SK-N-SH (cell line): ENCODE results near the gene RNFT1. TPM values are rescaled to one million over a fixed set of nuclear protein-coding genes. Genes with fewer than 3 reads are reported as not detected.
"Not testable (repeated sequence)": the region's sequence is repeated elsewhere in the genome, so short reads cannot be mapped to it uniquely, and the experiment has no call there.

Experiments
- CTCF ChIA-PET: fragments of 300-600, 350-600 bp; formaldehyde crosslinking; extraction: SDS; loops from one replicate; lab custom pipeline; 2021; lab: Yijun Ruan, JAX
- POLR2A ChIA-PET: fragments of 350-600 bp; sonication (Branson Sonifier 250); formaldehyde crosslinking; extraction: SDS; loops from one replicate; lab custom pipeline; 2020; ENCODE audit warnings: antibody characterized with exemption, inconsistent platforms; lab: Yijun Ruan, JAX
- DNase-seq: peaks from one replicate; pipeline ENCODE4 v3.0.0; 2012
- H2AFZ ChIP-seq: fragments of 200-600 bp; sonication (generic); 2 replicates; pipeline ENCODE4 v1.8.1; 2016; ENCODE audit warnings: antibody characterized with exemption, mild to moderate bottlenecking, low read depth
- H3F3A ChIP-seq: fragments of 200-600 bp; sonication (generic); replicated peaks from 2 replicates; pipeline ENCODE3; 2016; ENCODE audit warnings: antibody characterized with exemption, mild to moderate bottlenecking; ENCODE audit not compliant: insufficient read depth
- H3K27ac ChIP-seq, 2 experiments: fragments of 200-500 bp in 1 of 2; fragments of 200-600 bp in 1 of 2; sonication (Bioruptor generic) in 1 of 2; sonication (generic), shearing (Covaris generic) in 1 of 2; 2 replicates each; pipeline versions ENCODE4 v1.5.1 to v1.6.1; 2014 to 2016; ENCODE audit warnings: low read depth in 2 of 2, inconsistent platforms in 1 of 2, low read length in 1 of 2, mild to moderate bottlenecking in 1 of 2, mixed read lengths in 1 of 2
- H3K27me3 ChIP-seq: fragments of 200-600 bp; sonication (generic), shearing (Covaris generic); 2 replicates; pipeline ENCODE4 v1.6.1; 2016; ENCODE audit warnings: mixed run types; ENCODE audit not compliant: insufficient read depth
- H3K36me3 ChIP-seq, 2 experiments: fragments of 200-500 bp in 1 of 2; fragments of 200-600 bp in 1 of 2; sonication (Bioruptor generic) in 1 of 2; sonication (generic) in 1 of 2; replicated peaks in 1 of 2; 2 replicates each; pipeline versions ENCODE3 to v1.5.1; 2014 to 2016; ENCODE audit warnings: low read length in 1 of 2, mild to moderate bottlenecking in 1 of 2; ENCODE audit not compliant: insufficient read depth in 2 of 2, control insufficient read depth in 1 of 2
- H3K4me1 ChIP-seq, 2 experiments: fragments of 200-500 bp in 1 of 2; fragments of 200-600 bp in 1 of 2; sonication (Bioruptor generic) in 1 of 2; sonication (generic), shearing (Covaris generic) in 1 of 2; 2 replicates each; pipeline versions ENCODE4 v1.5.1 to v1.6.1; 2014 to 2016; ENCODE audit warnings: low read depth in 1 of 2, low read length in 1 of 2, mixed run types in 1 of 2; ENCODE audit not compliant: insufficient read depth in 2 of 2, control insufficient read depth in 1 of 2
- H3K4me2 ChIP-seq: fragments of 200-600 bp; sonication (generic), shearing (Covaris generic); 2 replicates; pipeline ENCODE4 v1.6.1; 2017; ENCODE audit warnings: mixed run types
- H3K4me3 ChIP-seq, 2 experiments: fragments of 200-500 bp in 1 of 2; fragments of 200-600 bp in 1 of 2; sonication (Bioruptor generic) in 1 of 2; sonication (generic), shearing (Covaris generic) in 1 of 2; 2 replicates each; pipeline versions ENCODE4 v1.5.1 to v1.8.1; 2014 to 2016; ENCODE audit warnings: low read depth in 2 of 2, inconsistent platforms in 1 of 2, low read length in 1 of 2, mild to moderate bottlenecking in 1 of 2, mixed read lengths in 1 of 2, moderate library complexity in 1 of 2
- H3K79me2 ChIP-seq: fragments of 200-600 bp; sonication (generic); 2 replicates; pipeline ENCODE4 v1.8.1; 2017; ENCODE audit warnings: mild to moderate bottlenecking; ENCODE audit not compliant: insufficient read depth
- H3K9ac ChIP-seq: fragments of 200-600 bp; sonication (generic); 2 replicates; pipeline ENCODE4 v1.6.1; 2017; ENCODE audit warnings: mixed run types
- H3K9me2 ChIP-seq: fragments of 200-600 bp; sonication (generic); 2 replicates; pipeline ENCODE4 v1.6.1; 2017; ENCODE audit warnings: mixed run types
- H3K9me3 ChIP-seq: fragments of 200-600 bp; sonication (generic); 2 replicates; pipeline ENCODE4 v1.6.1; 2017; ENCODE audit warnings: mixed run types, mild to moderate bottlenecking, moderate library complexity
- H4K20me1 ChIP-seq: fragments of 200-600 bp; sonication (generic); 2 replicates; pipeline ENCODE4 v1.6.1; 2017; ENCODE audit warnings: mild to moderate bottlenecking, mixed run types; ENCODE audit not compliant: insufficient read depth
- POLR2AphosphoS5 ChIP-seq: IDR thresholded peaks from 2 replicates; pipeline ENCODE4 v1.6.1; 2012; ENCODE audit warnings: low read depth, low read length
- USF1 ChIP-seq: IDR thresholded peaks from 2 replicates; pipeline ENCODE4 v1.4.0; 2012; ENCODE audit warnings: low read depth, borderline replicate concordance
- WGBS: methylation state at CpG from one replicate; pipeline ENCODE4 v1.1.6; 2017; ENCODE audit warnings: low lambda C conversion rate; 5-methylcytosine and 5-hydroxymethylcytosine counted together
- polyA plus RNA-seq, 3 experiments: library from polyadenylated mRNA; depleted of rRNA; stranded (reverse); fragments of >200 nt; gene quantifications; 2 replicates each; pipeline ENCODE4 v1.2.3, GENCODE V29; 2012

The RNFT1 gene
- polyA plus RNA-seq, 1 of the 3 experiments (the other 2 are of a cell fraction) = 11.8 TPM

- POLR2A ChIA-PET = no interaction called here
- 92% methylated on average over 1 of the region's 1 CpG for WGBS
Measured at GRCh38 chr17:59941131-59941530, 23.4 kb downstream of the RNFT1 start.

GRCh38 chr17:59940697-59941096, 23.8 kb downstream of the RNFT1 start:
- DNase-seq, POLR2A ChIA-PET, CTCF ChIA-PET, H3K9me2 ChIP-seq, H3K4me3 ChIP-seq, H4K20me1 ChIP-seq, H3K79me2 ChIP-seq, H3K4me2 ChIP-seq, H2AFZ ChIP-seq, H3K9ac ChIP-seq, H3F3A ChIP-seq, H3K4me1 ChIP-seq, H3K27ac ChIP-seq, H3K9me3 ChIP-seq, H3K27me3 ChIP-seq: not testable (repeated sequence)
- H3K36me3 ChIP-seq = peaks cover 38 to 80% of the 10 kb centered on the region in 2 experiments
- 93% methylated on average over 3 of the region's 3 CpGs for WGBS

More at GRCh38 chr17:59941131-59941530, 23.4 kb downstream of the RNFT1 start:
- H3K9ac ChIP-seq = no peak overlapping the region
- no peaks in the 10 kb centered on the region for H3K27me3 ChIP-seq
- H3K27ac ChIP-seq = no peak overlapping the region
- CTCF ChIA-PET = interaction anchor here (1.3 kb wide), 1 partner anchor 95 kb away, joined by 4 read pairs; no protein-coding TSS in a partner anchor
- no peaks in the 10 kb centered on the region for H3K79me2 ChIP-seq
- no peak overlapping the region for H2AFZ ChIP-seq
- no peak for TF ChIP-seq USF1
- no peak for TF ChIP-seq POLR2AphosphoS5
- no peaks in the 10 kb centered on the region for H3K4me1 ChIP-seq
- no peaks in the 10 kb centered on the region for H3K9me2 ChIP-seq
- H4K20me1 ChIP-seq = no peaks in the 10 kb centered on the region
- no peak overlapping the region for H3K4me3 ChIP-seq
- H3F3A ChIP-seq = no peaks in the 10 kb centered on the region
- DNase-seq = no peak
- H3K36me3 ChIP-seq = peaks cover 38 to 79% of the 10 kb centered on the region in 2 experiments
- H3K9me3 ChIP-seq = no peaks in the 10 kb centered on the region
- H3K4me2 ChIP-seq = no peak overlapping the region

GRCh38 chr17:59933317-59933716, 31.2 kb downstream of the RNFT1 start:
- H3K4me2 ChIP-seq, POLR2A ChIA-PET, H3K4me1 ChIP-seq, H3K79me2 ChIP-seq, H3K9me2 ChIP-seq, H3K9ac ChIP-seq, DNase-seq, H2AFZ ChIP-seq, H4K20me1 ChIP-seq, H3K27ac ChIP-seq, H3K27me3 ChIP-seq, H3K9me3 ChIP-seq, H3K4me3 ChIP-seq, H3F3A ChIP-seq: not testable (repeated sequence)
- WGBS = 95% methylated on average over 1 of the region's 1 CpG
- peaks cover 66 to 97% of the 10 kb centered on the region in 2 experiments for H3K36me3 ChIP-seq
- CTCF ChIA-PET = interaction anchor here (1.5 to 5.2 kb wide), 3 partner anchors 19 to 104 kb away, joined by 5 to 28 read pairs (median 5); no protein-coding TSS in a partner anchor

- POLR2A ChIA-PET, H2AFZ ChIP-seq: not testable (repeated sequence)
- H3K36me3 ChIP-seq = peaks cover 63 to 95% of the 10 kb centered on the region in 2 experiments
Measured at GRCh38 chr17:59930768-59931167, 33.8 kb downstream of the RNFT1 start.

GRCh38 chr17:59930121-59930520, 34.4 kb downstream of the RNFT1 start:
- 94% methylated on average over 2 of the region's 2 CpGs for WGBS
- H3K27ac ChIP-seq, H3K9ac ChIP-seq, H3K27me3 ChIP-seq, H2AFZ ChIP-seq, H3K9me2 ChIP-seq, H3K4me2 ChIP-seq, POLR2A ChIA-PET, H3K79me2 ChIP-seq, H4K20me1 ChIP-seq, H3F3A ChIP-seq, H3K9me3 ChIP-seq, DNase-seq, H3K4me3 ChIP-seq, H3K4me1 ChIP-seq: not testable (repeated sequence)
- H3K36me3 ChIP-seq = peaks cover 66 to 95% of the 10 kb centered on the region in 2 experiments
- CTCF ChIA-PET = interaction anchor here (1.6 kb wide), 1 partner anchor 16 kb away, joined by 5 read pairs; no protein-coding TSS in a partner anchor

More at GRCh38 chr17:59930768-59931167, 33.8 kb downstream of the RNFT1 start:
- H3K4me3 ChIP-seq, DNase-seq, H4K20me1 ChIP-seq, H3K27me3 ChIP-seq, H3K4me1 ChIP-seq, H3K9me2 ChIP-seq, H3K27ac ChIP-seq, H3K9me3 ChIP-seq, H3K4me2 ChIP-seq, H3F3A ChIP-seq, H3K9ac ChIP-seq, H3K79me2 ChIP-seq: not testable (repeated sequence)
- CTCF ChIA-PET = interaction anchor here (1.6 kb wide), 1 partner anchor 16 kb away, joined by 5 read pairs; no protein-coding TSS in a partner anchor
- WGBS = 89% methylated on average over 3 of the region's 3 CpGs

- H3K4me1 ChIP-seq, H3K79me2 ChIP-seq, H4K20me1 ChIP-seq, H3K27me3 ChIP-seq, H3K4me2 ChIP-seq, H3K9me2 ChIP-seq, H3K9ac ChIP-seq, DNase-seq, H2AFZ ChIP-seq, H3K27ac ChIP-seq, H3K4me3 ChIP-seq, POLR2A ChIA-PET, H3K9me3 ChIP-seq, H3F3A ChIP-seq: not testable (repeated sequence)
- 98% methylated on average over 5 of the region's 5 CpGs for whole genome bisulfite sequencing
- CTCF ChIA-PET = interaction anchor here (0.7 to 2.7 kb wide), 2 partner anchors 117 to 167 kb away, joined by 3 to 8 read pairs; no protein-coding TSS in a partner anchor
- H3K36me3 ChIP-seq = peaks cover 24 to 74% of the 10 kb centered on the region in 2 experiments
Measured at GRCh38 chr17:59920637-59921036, 43.9 kb downstream of the RNFT1 start.
